Psoas muscle (tissue), 8 donors: ENCODE measurements around the gene CYP27B1. TPM values are rescaled to one million over a fixed set of nuclear protein-coding genes. Genes with fewer than 3 reads are reported as not detected.

ENCODE experiments used
- ATAC-seq, 4 donors: fragments of 200-7000 bp; cut with Tn5 transposase; one replicate each; pipeline ENCODE4 v1.9.1; 2020; ENCODE audit warnings: moderate library complexity in 3 of 4, mild to moderate bottlenecking in 2 of 4
- DNase-seq, 2 donors: peaks; one replicate each; pipeline ENCODE4 v3.0.0-alpha.2; 2020
- H3K27ac ChIP-seq: fragments of 200-600 bp; one replicate; pipeline ENCODE4 v1.8.0; 2022
- H3K27me3 ChIP-seq, 3 donors: fragments of 200-600 bp in 1 of 3; one replicate each; pipeline versions ENCODE4 v1.6.1 to v1.8.0; 2013 to 2022; ENCODE audit warnings: low read length in 2 of 3, mild to moderate bottlenecking in 2 of 3, moderate library complexity in 1 of 3; ENCODE audit not compliant: insufficient read depth in 3 of 3
- H3K36me3 ChIP-seq, 2 donors: fragments of 200-600 bp in 1 of 2; one replicate each; pipeline versions ENCODE4 v1.6.1 to v1.8.0; 2013 to 2022; ENCODE audit warnings: low read depth in 1 of 2, mild to moderate bottlenecking in 1 of 2, moderate library complexity in 1 of 2; ENCODE audit not compliant: insufficient read depth in 1 of 2
- H3K4me1 ChIP-seq: fragments of 200-600 bp; one replicate; pipeline ENCODE4 v1.8.0; 2022
- H3K4me3 ChIP-seq: fragments of 200-600 bp; one replicate; pipeline ENCODE4 v1.8.0; 2022; ENCODE audit warnings: mild to moderate bottlenecking
- H3K9me3 ChIP-seq: fragments of 200-600 bp; one replicate; pipeline ENCODE4 v1.8.0; 2022
- WGBS, 3 donors: extraction: QIAGEN DNeasy Blood & Tissue Kit; methylation state at CpG; one replicate each; pipeline versions ENCODE4 v1.1.6 to v1.1.7; 2013; 5-methylcytosine and 5-hydroxymethylcytosine counted together
- intact Hi-C, 2 donors: fragments of 100-400 bp; cut with DNase I; formaldehyde crosslinking; loops; one replicate each; pipeline versions ENCODE4 v1.11.0 to v1.14.2; 2022
- polyA plus RNA-seq, 3 donors: library from polyadenylated mRNA; stranded (reverse); fragments of 200-250 nt; gene quantifications; one replicate each; pipeline ENCODE4 v1.2.3, GENCODE V29; 2013
- total RNA-seq, 4 donors: library from RNA; stranded (reverse); fragmentation: NEBNext Ultra II Directional in 2 of 4; extraction: Animal tissue kit (Norgen Biotek cat#: 25700) in 2 of 4; gene quantifications; one replicate each; pipeline versions ENCODE4 v1.2.1 to v1.2.4, GENCODE V29; 2021 to 2023
- TF ChIP-seq, protein P1 (sequence below): fragments of 200-600 bp; IDR thresholded peaks from one replicate; pipeline ENCODE4 v1.8.0; 2022; ENCODE audit warnings: antibody characterized with exemption
- donor health status: healthy with polysubstance abuse.
- donor health status: DM: no; HTN: no; CAD: no; lungs with moderate emphysema.
- donor health status: Bipolar disorder and iron deficiency.
- donor health status: healthy.
- donor health status: DM: yes; HTN: yes; CAD: no.
- donor health status: DM: no; HTN: no; CAD: no.
- donor health status: DM: no; HTN: no; CAD: no.
- donor health status: DM: yes; HTN: yes; CAD: no.

CYP27B1 gene
- total and polyA plus RNA-seq, 7 donors: 0.06 to 0.54 (median 0.42) TPM; not detected in 2

DNA sequence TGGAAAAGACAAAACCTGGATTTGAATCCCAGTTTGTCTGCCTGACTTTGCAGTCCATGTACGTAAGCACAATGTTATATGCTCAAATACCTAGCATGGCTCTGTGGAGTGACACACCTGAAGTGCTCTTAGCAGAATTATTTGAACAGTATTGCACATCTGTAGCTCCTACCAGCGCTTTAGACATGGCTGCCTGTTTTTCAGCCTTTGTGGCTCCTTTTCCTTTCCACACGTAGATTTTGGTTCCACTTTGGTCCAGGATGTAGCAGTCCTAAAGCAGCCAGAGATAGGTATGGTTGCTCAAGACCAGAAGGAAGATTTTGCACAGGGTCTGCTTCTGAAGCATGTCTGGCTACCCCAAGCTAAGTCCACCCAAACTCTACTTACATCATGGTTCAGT, 42.5 kb upstream of the CYP27B1 start:
- DNase-seq (no peak), ATAC-seq (no peak)
- WGBS, 3 donors: 91 to 96% (median 92%) methylated on average over 3 of the region's 3 CpGs
- Histone ChIP-seq H3K27ac (no peak overlapping the region), H3K27me3 (no peaks in the 10 kb centered on the region), H3K36me3 (peaks cover 0 to 93% of the 10 kb centered on the region in 2 donors), H3K4me1 (peaks cover under 1% of the 10 kb centered on the region), H3K4me3 (no peak overlapping the region), H3K9me3 (no peaks in the 10 kb centered on the region)
- intact Hi-C loops: no loop called here
- TF ChIP-seq, protein P1, sequence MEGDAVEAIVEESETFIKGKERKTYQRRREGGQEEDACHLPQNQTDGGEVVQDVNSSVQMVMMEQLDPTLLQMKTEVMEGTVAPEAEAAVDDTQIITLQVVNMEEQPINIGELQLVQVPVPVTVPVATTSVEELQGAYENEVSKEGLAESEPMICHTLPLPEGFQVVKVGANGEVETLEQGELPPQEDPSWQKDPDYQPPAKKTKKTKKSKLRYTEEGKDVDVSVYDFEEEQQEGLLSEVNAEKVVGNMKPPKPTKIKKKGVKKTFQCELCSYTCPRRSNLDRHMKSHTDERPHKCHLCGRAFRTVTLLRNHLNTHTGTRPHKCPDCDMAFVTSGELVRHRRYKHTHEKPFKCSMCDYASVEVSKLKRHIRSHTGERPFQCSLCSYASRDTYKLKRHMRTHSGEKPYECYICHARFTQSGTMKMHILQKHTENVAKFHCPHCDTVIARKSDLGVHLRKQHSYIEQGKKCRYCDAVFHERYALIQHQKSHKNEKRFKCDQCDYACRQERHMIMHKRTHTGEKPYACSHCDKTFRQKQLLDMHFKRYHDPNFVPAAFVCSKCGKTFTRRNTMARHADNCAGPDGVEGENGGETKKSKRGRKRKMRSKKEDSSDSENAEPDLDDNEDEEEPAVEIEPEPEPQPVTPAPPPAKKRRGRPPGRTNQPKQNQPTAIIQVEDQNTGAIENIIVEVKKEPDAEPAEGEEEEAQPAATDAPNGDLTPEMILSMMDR: no peak

DNA sequence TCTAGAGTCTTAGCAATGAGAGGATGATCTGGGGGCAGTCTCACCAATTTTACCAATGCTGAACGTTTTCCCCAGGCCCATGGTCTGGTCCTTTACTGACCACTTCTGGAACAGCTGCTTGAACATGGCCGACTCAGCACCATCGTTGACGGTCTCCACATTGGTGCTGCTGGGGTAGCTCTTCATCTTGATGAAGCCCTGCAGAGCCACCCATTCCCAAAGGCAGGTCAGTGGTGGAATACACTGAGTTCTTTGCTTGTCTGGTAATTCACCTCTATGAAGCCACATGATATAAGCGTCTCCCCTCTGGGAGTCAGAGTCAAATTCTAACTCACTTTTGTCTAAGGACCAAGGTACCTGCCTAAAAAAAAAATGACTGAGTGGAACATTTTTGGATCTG, 41.5 kb upstream of the CYP27B1 start:
- Histone ChIP-seq H3K4me1 (no peaks in the 10 kb centered on the region), H3K36me3 (peaks cover 0 to 99% of the 10 kb centered on the region in 2 donors), H3K9me3 (no peaks in the 10 kb centered on the region), H3K27me3 (no peaks in the 10 kb centered on the region), H3K4me3 (no peak overlapping the region), H3K27ac (no peak overlapping the region)
- DNase-seq (no peak), ATAC-seq (no peak)
- intact Hi-C loops: no loop called here
- WGBS, 3 donors: 81 to 86% (median 84%) methylated on average over 5 of the region's 5 CpGs
- TF ChIP-seq, protein P1: no peak

DNA sequence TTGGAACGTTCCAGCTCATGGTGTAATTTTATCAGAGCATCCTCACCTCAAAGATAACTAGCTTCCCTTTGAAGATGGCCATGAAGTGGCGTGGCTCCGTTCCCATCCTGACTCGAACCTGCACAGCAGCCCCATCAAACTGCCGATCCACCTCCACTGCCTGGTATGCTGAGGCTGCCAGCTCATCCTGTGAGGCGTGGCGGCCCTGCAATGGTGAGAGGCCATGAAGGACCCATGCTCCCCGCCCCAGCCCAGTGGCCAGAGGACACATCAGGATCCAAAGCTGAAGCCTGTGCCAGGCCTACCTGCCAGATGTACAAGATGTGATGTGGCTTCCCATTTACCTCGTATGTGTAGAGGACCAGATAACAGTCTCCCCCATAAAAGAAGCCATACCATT, 40.4 kb upstream of the CYP27B1 start:
- no peak for ATAC-seq
- no peaks in the 10 kb centered on the region for H3K4me1 ChIP-seq
- WGBS, 3 donors: 85 to 95% (median 90%) methylated on average over 9 of the region's 9 CpGs
- no peak for DNase-seq
- intact Hi-C loops: no loop called here
- TF ChIP-seq, protein P1: no peak
- no peaks in the 10 kb centered on the region for H3K9me3 ChIP-seq
- H3K4me3 ChIP-seq: no peak overlapping the region
- peaks cover 3 to 98% of the 10 kb centered on the region in 2 donors for H3K36me3 ChIP-seq
- H3K27me3 ChIP-seq: no peaks in the 10 kb centered on the region
- H3K27ac ChIP-seq: no peak overlapping the region

DNA sequence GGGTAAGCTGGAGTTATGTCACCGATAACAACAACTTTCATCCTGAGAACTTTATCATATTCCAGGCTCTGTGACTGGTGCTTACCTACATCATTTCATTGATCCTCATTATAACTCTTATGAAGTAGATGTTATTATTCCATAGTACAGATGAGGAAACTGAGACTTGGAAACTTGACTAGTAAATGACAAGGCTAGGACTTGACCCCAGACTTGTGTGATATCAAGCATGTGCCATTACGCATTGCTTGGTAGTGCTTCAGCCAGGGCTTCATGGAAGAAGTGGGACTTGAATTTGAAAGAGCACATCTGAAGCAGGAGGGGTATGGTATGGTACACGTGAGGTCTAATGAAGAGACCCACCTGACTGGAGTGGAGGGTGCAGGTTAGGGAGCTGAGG, 39.8 kb upstream of the CYP27B1 start:
- Histone ChIP-seq H3K36me3 (peaks cover 3 to 98% of the 10 kb centered on the region in 2 donors), H3K9me3 (no peaks in the 10 kb centered on the region), H3K4me3 (no peak overlapping the region), H3K4me1 (no peaks in the 10 kb centered on the region), H3K27me3 (no peaks in the 10 kb centered on the region), H3K27ac (no peak overlapping the region)
- DNase-seq (no peak), ATAC-seq (no peak)
- TF ChIP-seq, protein P1: no peak
- intact Hi-C loops: no loop called here
- WGBS, 3 donors: 93 to 99% (median 96%) methylated on average over 3 of the region's 3 CpGs

DNA sequence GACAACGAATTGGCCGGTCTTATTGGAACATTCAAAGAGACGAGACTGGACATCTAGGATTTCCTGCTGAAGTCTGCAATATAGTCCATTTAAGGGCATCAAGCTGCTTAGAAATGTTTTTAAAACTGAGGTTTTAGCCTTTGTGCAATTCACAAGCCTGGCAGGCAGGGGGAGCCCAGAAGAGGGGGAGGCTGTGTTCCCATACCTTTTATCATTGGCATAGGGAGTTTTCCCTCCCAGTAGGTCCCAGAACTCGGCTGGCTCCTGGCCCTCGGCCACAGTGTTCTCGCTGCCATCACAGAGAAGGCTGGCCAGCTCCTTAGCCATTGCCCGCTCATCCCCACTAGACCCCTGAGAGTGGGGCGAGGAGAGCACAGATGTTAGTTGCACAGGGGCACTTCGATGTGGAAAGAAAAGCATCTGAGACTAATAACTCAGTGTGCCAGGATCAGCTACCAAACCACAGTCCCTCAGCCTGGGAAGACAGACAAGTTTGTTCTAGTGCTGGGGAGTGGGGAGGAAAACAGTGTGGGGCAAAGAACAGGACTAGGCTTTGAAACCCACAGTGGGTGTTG, 36.5 kb upstream of the CYP27B1 start:
- ATAC-seq: peak; percentile 39 to 73 (median 60)
- Histone ChIP-seq H3K4me1 (no peaks in the 10 kb centered on the region), H3K9me3 (no peaks in the 10 kb centered on the region), H3K27ac (no peak overlapping the region), H3K36me3 (peaks cover 6 to 98% of the 10 kb centered on the region in 2 donors), H3K4me3 (no peak overlapping the region), H3K27me3 (no peaks in the 10 kb centered on the region)
- TF ChIP-seq, protein P1: peak; percentile 64
- intact Hi-C loops: loop anchor here in 1 of 2 donors (5.0 kb wide), 1 partner anchor 104 kb away; no protein-coding TSS in a partner anchor
- WGBS, 3 donors: 31 to 45% (median 33%) methylated on average over 9 of the region's 9 CpGs
- peak in 1 of 2 donors; percentile 55 for DNase-seq
